GM21526 (cell line): Measurements from ENCODE around the gene IFT27.

Source experiments
- ATAC-seq: cut with Tn5 transposase; IDR thresholded peaks from one replicate; pipeline ENCODE4 v1.9.1; 2021; ENCODE audit warnings: moderate library complexity; ENCODE audit not compliant: unreplicated experiment, low FRiP score

Gene IFT27

DNA sequence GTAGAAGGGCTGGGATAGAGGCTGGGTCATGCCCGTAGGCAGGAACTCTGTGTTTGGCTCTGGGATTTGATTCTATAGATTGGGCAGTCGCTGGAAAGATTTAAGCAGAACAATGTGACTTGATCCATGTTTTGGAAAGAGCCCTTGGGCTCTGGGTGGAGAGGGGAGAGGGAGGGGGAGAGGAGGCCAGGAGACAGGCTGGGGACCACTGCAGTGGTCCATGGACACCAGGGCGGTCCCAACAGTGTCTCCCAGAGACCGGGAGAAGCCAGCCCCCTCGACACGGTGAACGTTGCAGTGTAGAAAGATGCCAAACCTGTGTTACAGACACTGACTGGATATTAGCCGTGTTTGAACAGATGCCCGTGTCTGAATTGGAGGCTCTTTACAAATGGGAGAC, 21.5 kb upstream of the IFT27 start:
- no peak for ATAC-seq

DNA sequence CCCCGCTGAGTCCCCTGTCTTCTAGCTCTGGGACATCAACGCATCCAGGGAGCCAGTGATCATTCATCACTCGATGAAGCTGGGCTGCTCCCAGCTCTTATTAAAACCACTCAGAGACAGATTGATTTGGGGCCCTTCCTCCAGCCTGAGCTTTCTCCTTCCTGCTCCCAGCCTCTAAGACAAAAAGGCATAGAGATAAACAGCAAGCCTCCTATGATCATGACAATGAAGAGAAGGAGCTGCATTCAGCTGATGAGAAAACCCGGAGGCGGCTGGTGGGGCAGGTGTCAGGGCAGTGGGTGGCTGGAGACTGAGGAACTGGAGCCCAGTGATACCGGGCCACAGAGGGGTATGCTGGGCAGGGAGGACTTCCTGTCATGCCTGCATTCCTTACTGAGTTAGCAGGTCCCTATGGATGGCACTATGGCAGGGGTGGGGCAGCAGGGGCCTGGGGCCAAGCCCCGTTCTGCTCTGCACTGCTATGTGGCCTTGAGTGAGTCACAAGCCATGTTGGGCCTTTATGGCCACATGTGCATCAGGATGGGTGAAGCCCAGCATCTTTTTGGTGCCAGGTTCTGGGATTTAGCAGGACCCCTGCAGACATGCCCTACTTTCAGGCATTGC, 20.7 kb upstream of the IFT27 start:
- no peak for ATAC-seq

DNA sequence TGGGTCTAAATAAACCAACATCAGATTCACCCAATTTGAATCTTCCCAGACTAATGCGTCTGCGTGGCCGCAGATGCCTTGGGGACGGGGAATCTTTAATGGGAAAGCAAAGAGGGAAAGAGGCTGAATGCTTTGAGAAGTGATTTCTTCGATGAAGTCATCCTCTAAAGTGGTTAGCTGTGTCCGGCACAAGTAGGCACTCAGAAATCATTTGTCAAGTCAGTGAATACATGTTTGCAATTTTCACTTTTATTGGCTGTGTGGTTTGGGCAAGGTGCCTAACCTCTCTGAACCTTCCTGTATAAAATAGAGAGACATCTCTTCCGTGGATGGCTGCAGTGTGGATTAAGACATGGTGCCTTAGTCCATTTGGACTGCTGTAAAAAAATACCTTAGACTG, 19.7 kb upstream of the IFT27 start:
- ATAC-seq = no peak

DNA sequence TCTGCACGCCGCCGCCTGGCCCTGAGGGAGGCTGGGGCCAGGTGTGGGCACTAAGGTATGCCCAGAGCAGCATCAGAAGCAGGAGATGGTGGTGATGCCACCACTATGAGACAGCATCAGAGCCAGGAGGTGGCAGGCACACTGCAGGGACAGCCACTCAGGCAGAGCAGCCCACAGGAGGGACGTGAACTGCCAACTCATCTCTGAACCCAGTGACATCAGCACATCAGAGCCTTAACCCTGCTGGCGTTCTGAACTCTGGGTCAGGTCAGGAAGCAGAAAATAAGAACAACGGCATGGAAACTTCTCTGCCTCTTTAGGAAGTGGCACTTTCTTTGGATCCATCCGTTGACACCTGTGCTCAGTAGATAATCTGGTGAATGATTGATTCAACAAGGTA, 14.7 kb upstream of the IFT27 start:
- no peak for ATAC-seq

DNA sequence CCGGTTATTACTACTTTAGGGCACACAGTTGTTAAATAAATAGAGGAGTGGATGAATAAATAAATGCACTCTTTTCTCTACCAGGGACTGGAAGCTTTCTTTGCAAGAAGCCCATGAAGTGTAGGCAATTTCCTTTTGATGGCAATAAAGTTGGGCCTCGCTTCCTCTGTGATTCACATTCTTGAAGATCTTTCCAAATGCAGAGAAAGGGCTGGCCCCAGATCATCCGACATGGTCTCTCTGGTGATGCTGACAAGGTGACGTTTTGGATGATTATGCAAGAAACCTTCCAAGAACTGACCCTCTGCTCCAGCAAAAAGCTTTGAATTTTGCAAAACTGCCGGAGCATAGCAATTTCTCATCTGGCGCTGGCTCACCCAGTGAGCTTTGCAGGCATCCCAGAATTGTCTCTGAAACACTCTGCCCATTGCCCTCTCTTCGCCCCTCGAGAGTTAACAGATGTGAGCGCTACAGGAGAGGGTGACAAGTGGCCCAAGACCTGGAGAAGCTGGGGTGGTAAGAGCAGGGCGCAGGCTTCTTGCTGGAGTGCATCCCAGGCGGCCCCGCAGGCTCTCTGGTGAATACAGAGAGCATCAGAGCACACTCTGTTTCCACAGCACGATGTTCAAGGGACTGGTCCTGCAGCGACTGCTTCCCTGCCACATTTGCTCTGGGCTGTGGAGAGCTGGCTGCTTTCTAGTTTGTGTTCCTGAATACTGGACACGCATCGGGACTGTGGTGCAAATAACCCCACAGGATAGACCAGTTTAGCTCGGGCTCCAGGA, 11.5 kb upstream of the IFT27 start:
- no peak for ATAC-seq

DNA sequence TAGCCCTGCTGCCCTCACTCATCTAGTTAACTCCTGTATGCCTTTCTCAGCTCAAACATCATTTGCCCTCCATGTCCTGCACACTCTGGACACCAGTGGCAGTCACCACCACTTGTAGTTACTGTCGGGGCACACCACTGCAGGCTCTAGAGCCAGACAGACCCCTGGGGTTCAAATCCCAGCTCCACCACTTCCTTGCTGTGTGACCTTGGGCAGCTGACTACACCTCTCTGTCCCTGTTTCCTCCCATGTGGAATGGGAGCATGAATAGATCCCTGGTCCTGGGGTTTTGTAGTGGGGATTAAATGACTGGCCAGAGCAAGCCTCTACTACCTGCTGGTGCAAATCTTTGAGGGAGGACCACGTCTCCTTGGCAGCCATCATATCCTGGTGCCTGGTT, 7.8 kb upstream of the IFT27 start:
- ATAC-seq = no peak

DNA sequence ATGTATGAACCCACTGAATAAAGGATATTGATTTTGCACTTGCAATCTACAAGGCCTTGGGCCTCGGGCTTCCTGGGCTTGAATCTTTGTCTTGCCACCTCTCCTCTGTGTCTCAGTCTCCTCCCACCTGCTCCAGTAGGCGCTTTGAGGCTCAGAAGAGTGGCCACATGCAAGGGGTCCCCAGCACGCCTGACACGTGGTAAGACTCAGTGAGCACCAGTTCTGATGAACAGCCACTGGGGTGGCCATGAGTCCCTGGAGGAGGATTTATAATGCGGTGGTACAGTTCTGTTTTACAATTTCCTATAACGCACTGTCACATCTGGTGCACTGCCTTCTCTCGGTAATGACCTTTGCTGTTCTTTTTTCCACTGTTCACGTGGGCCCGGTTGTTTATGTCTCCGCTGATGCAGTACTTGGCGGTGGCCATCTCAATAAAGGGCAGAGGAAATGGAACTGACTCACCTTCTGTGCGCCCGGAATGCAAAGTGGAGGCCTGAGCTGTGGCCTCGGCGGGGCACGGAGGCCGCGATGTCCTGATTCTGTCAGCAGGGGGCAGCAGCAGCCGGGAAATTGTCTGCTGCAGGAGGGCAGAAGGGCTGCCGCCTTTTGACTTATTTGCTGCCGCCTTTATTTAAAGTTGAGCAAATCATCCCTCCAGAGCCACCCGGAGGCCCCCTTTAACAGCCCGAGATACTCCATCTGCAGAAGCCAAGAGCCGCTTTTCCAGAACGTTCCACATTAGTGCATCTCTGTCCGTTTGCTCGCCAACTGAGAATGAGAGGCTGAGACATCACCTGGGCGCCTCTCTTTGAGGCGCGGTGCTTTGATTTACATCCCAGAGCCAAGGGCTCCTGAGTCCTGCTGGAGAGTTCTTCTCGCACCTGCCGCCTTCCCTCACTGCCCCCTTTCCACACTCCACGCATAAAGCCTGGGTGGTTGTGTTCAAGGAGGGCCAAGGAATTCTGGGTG, 6.0 kb upstream of the IFT27 start:
- ATAC-seq = no peak

DNA sequence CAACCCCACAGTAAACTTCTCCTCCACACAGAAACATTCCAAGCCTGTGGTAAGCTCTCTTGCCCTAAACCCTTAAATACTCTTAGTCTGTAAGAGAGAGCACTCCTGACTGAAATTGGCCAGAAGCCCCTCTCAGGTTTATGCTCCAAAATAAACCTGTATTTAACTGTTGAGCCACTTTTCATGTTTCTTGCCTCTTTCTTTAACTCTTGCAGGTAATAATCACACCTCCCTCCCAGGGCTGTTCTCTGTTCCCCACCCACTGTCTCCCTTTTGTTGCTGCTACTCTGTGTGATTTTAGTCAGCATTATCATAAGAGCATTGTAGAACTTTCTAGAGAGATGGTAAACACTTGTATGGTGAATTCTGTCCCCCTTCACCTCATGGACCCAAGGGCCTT, 2.1 kb upstream of the IFT27 start:
- no peak for ATAC-seq

DNA sequence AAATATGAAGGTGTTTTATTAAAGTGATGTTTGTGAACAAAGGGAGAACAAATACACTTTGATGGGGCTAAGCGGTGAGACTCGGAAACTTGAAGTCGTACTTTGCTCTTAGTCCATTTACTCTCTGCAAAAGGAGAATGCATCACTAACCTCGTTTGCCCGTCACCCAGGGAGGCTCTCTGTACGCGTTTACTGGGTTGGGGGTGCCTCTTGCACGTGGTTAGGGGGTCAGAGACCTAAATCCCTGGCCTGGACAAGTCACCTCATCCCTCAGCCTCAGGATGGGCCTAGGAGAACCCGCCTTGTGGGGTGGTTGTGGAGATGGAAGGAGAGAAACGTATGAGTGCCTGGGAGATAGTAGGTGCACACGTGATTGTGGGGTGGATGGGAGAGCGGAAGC, 803 bp upstream of the IFT27 start:
- no peak for ATAC-seq

DNA sequence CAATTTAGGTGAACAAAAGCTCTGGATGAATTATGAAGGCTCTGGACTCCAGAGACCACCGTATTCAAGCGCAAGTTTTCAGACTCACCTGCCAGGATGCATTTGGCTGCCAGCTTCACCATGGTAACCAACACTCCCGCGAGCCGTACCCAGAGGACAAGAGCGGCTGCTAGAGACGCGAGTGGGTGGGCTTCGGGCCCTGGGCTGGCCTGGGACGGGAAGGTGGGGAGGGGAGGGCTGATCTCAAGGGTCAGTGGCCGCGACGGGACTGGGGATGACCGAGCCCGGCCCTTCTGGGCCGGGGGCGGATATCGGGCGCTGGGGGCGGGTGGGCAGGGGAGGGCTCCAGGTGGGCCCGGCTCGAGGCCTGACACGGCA, 344 bp downstream of the IFT27 start:
- no peak for ATAC-seq

DNA sequence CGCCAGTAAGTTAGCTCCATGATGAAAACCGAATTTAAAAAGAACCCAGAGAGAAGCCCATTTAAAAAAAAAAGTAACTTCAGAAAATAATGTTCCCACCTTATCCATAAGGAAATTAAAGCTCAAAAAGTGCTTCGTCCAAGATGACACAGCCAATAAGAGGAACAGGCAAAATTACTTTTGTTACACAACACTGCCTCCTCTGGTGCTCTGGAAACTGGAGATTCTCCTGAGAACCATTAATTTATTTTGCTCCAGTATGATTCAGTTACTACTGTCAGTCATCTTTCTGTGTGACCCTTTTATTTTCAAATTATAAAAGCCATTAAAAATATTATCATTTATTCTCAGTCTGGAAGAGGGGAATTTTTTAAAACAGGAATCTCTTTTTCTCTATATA, 2.0 kb downstream of the IFT27 start:
- ATAC-seq = no peak

DNA sequence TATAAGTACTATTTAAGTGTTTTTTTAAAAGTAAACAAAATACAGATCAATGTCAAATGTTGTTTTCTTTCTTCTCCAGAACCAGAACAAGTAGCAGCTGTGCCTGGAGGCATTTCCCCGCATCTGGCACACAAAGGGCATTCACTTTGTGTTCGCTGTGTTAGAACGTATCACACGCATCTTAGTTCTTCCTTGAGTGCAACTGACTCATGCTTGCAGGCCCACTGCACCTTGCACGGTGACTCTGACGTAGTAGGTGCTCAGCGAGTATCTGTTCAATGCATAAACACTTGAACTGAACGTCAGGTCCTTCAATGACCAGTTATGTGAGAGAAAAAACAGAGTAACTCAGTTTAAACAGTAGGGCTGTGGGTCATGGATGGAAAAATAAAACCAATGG, 3.5 kb downstream of the IFT27 start:
- ATAC-seq = no peak

DNA sequence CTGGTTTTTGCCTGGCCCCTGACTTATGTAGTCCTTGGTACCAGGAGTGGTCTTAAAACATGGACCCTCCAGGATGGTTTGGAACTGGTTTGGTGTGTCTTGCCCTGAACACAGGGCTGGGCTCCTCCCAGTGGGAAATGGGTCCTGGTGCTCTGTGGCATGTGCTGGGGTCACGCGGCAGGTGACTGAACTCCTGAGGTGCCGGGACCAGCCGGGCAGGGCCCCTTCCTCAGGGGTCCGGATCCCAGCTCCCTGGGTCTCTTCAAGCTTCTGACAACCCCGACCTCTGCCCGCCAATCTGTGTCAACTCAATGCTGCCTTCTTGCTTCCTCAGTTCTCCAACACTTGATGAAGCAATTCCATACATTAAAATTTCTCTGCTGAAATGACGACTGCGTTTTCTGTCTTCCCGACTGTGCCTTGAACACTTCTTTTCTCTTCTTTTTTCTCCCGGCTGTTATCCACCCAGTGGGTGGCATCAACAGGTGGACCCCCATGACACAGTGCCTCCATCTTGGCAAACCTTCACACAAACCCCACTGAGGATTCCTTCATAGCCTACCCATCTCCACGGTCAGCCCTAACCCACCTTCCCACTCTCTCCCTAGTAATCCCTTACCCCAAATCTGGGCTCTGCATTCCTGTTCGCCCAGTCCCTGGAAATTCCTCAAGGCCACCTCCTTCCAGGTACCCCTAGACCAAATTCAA, 4.4 kb downstream of the IFT27 start:
- no peak for ATAC-seq

DNA sequence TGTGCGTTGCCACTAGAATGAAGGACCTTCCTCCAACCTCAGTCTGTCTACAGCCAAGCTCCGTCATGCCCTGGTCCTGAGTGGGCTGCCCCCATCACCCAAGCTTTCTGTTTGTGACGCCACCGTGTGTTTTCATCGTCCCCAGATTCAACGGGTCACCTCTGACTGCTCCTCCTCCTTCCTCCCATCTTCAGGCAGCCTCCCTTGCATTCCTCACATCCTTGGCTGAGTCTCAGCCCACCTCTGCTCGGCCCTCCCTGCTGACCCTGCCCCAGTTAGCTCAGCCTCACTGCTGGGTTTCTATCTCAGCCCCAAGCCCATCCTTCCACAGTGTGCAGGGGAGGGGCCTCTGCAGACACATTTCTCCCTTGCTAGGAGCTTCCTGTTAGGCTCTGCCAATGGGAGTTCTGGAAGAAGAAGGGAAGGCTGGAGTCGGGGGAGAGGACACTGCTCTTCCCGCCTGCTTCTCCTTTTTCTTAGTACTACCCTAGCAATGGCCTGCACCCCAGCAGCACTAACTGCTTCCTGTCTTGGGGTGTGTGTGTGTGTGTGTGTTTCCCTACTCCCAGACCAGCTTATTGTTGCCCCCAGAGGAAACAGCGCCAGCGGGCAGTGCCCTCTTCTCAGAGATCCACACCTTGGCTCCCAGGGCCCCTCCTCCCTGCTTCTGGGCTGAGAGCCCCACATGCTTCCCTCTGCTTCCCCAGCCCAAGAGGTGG, 5.2 kb downstream of the IFT27 start:
- no peak for ATAC-seq

DNA sequence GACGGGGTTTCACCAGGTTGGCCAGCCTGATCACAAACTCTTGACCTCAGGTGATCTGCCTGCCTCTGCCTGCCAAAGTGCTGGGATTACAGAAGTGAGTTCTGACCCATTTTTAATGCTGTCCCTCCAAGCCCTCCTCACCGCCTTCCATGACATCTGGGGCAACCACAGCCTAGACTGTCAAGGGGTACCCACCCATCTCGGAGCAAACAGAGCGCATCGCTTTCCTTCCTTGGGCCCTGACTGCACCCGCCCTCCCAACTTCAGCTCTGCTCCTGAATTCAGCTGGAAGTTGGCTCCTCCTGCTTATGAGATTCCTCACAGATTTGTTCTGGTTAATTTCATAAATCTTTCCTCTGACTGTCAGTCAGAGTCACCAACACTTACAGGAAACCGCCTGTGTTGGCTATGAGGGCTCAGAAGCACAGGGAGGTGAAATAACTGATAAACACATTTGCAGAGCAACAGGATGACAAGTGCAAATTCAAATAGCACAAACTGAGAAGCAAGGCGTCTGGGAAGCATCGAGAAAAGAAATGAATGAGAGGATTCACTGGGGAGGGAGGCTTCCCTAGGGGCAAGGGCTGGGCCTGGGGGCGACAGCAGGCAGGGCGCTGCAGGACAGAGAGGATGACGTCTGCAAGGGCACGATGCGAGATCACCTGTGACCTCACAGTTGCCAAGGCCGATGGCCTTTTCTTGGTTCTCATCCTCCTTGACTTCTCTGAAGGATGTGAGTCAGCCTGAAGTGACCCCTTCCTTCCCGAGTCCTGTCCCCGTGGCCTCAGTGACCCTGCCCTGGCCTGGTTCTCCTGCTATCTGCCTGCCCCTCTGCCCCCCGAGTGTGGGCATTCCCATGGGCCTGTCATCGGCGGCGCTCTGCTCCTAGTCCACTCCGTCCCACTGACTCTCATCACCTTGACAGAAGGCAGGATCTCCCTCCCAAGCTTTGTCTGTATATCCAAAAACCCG, 6.1 kb downstream of the IFT27 start:
- ATAC-seq = no peak

DNA sequence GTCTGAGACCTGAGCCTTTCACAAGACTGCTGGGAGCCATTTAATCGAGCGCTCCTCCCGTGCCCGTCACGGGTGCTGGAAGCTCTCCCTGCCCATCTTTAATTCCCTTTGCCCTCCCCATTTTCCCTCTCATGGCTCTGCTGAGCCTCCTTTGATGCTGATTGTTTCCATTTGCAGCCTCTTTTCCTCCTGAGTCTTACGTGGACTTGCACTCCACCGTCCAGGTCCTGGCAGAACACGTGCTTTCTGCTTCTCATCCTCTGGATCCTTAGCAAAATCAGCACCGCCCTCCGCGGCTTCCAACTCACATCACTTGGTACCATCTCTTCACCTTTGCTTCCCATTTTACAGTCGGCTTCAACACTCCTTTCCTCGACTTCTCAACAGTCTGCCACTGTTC, 7.3 kb downstream of the IFT27 start:
- no peak for ATAC-seq

DNA sequence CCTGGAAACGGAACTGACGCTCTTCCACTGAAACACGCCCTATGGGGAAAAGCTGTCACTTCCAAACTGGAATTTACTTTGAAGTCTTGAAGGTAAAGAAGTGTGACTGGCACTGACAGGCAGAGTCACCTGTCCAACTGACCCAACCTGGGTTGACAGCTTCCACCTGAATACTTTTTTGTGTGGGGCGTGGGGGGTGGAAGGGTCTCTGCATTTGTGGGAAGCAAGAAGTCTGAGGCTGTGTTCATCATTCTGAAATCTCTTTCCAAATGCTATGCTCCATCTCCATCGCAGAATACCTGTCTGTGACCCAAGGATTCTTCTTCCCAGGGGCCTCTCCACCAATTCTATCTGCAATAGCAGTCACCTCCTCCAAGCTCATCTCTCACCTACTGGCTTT, 7.8 kb downstream of the IFT27 start:
- ATAC-seq = no peak

DNA sequence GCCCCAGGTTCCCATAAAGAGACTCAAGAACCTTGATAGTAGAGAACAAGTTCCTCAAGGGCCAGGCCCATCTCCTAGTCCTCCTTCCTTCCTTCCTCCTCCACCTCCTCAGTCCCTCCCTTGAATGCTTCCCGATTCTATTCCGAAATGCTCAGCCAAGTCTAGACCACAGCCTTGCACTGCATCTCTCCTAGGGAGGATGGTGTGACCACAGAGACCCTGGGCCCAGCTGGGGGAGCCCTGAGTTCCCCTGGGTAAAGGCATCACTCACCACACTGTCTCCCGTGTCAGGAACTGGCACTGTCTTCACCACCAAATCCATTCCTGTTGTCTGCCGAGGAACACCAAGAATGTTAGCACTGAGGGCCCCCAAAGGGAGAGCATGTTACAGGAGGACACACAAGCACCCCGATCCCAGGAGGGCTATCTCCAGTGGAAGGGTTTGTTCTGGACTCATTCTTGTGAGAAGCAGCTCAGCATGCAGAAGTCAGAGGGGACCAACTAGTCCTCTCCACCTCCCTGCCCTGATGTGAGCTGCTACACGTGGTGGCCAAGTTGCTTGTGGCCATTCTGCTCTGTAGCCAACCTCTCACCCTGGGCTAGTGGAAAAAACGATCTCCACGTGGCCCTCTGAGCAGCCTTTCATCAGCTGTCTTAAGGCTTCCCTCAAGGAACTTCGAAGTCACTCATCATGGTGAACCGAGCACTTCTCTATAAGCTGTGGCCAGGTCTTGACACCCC, 8.7 kb downstream of the IFT27 start:
- ATAC-seq = no peak
